ENCODE data around the gene KSR2.

GRCh38 chr12:117589021-117589420, 379.8 kb downstream of the KSR2 start:
- TF ChIP-seq POLR2A (IDR thresholded peaks at IDR 0.05) (no peak), CTCF (IDR thresholded peaks at IDR 0.05) (no peak)

Data from testis (tissue), 2 donors.